H1 (cell line): Measurements from ENCODE around the gene NUPR1. TPM values are rescaled to one million over a fixed set of nuclear protein-coding genes. Genes with fewer than 3 reads are reported as not detected.

ENCODE experiments used
- CTCF ChIA-PET: fragments of 300-600 bp; sonication (Branson Sonifier 250); formaldehyde crosslinking; loops from one replicate; lab custom pipeline; 2021; ENCODE audit not compliant: partially characterized antibody; lab: Charles Lee
- POLR2A ChIA-PET: fragments of 300-600 bp; sonication (Branson Sonifier 250); formaldehyde crosslinking; loops from one replicate; lab custom pipeline; 2021; ENCODE audit warnings: inconsistent platforms; ENCODE audit not compliant: partially characterized antibody; lab: Charles Lee
- DNase-seq, 2 experiments: peaks; one replicate each; pipeline versions ENCODE4 v3.0.0 to v3.0.0-alpha.2; 2010 to 2022; ENCODE audit warnings: low spot score in 2 of 2, low read depth in 1 of 2, mixed read lengths in 1 of 2
- FAIRE-seq: peaks from 2 replicates; lab custom pipeline; 2011; peaks lifted over from hg19 to GRCh38; lab: Jason Lieb, UNC
- H2AFZ ChIP-seq: 2 replicates; pipeline ENCODE4 v1.8.1; 2012; ENCODE audit warnings: low read length, inconsistent platforms
- H2AK5ac ChIP-seq: 2 replicates; pipeline ENCODE4 v1.6.1; 2013; ENCODE audit warnings: low read depth, low read length
- H2BK120ac ChIP-seq: replicated peaks from 2 replicates; pipeline ENCODE3; 2013; ENCODE audit warnings: low read depth, low read length, inconsistent platforms
- H2BK12ac ChIP-seq: 2 replicates; pipeline ENCODE4 v1.6.1; 2013; ENCODE audit warnings: low read depth, low read length
- H2BK15ac ChIP-seq: 2 replicates; pipeline ENCODE4 v1.6.1; 2013; ENCODE audit warnings: low read length
- H2BK20ac ChIP-seq: 2 replicates; pipeline ENCODE4 v1.6.1; 2013; ENCODE audit warnings: low read length
- H2BK5ac ChIP-seq: 2 replicates; pipeline ENCODE4 v1.6.1; 2013; ENCODE audit warnings: low read depth, low read length
- H3K14ac ChIP-seq: 2 replicates; pipeline ENCODE4 v1.6.1; 2013; ENCODE audit warnings: inconsistent platforms; ENCODE audit not compliant: insufficient read length
- H3K18ac ChIP-seq: 2 replicates; pipeline ENCODE4 v1.6.1; 2013; ENCODE audit warnings: low read length; ENCODE audit errors: extremely low read depth
- H3K23ac ChIP-seq: 2 replicates; pipeline ENCODE4 v1.6.1; 2013; ENCODE audit warnings: inconsistent platforms; ENCODE audit not compliant: insufficient read length
- H3K23me2 ChIP-seq: 2 replicates; pipeline ENCODE4 v1.6.1; 2013; ENCODE audit warnings: low read depth, low read length
- H3K27ac ChIP-seq: 2 replicates; pipeline ENCODE4 v1.6.1; 2011; ENCODE audit warnings: low read depth, low read length, inconsistent platforms
- H3K27me3 ChIP-seq, 4 experiments: replicated peaks in 1 of 4; 1 replicate in 1 of 4; 2 replicates in 3 of 4; pipeline versions ENCODE4 v1.6.1 to v1.8.1; 2011 to 2013; ENCODE audit warnings: low read length in 3 of 4, mild to moderate bottlenecking in 3 of 4, inconsistent platforms in 2 of 4, mixed read lengths in 2 of 4, moderate library complexity in 1 of 4; ENCODE audit not compliant: control insufficient read depth in 3 of 4, insufficient read depth in 3 of 4; ENCODE audit errors: extremely low read depth in 1 of 4
- H3K36me3 ChIP-seq, 4 experiments: 2 replicates each; pipeline versions ENCODE4 v1.6.1 to v1.8.1; 2011 to 2013; ENCODE audit warnings: mild to moderate bottlenecking in 4 of 4, low read length in 3 of 4, moderate library complexity in 2 of 4, control low read depth in 1 of 4, inconsistent platforms in 1 of 4; ENCODE audit not compliant: insufficient read depth in 4 of 4, control insufficient read depth in 2 of 4
- H3K4ac ChIP-seq: replicated peaks from 2 replicates; pipeline ENCODE3; 2013; ENCODE audit warnings: low read length, low read depth, mixed read lengths, inconsistent platforms; ENCODE audit not compliant: insufficient read length
- H3K4me1 ChIP-seq, 4 experiments: replicated peaks in 1 of 4; 1 replicate in 1 of 4; 2 replicates in 3 of 4; pipeline versions ENCODE4 v1.6.1 to v1.8.1; 2011 to 2013; ENCODE audit warnings: low read length in 3 of 4, inconsistent platforms in 2 of 4, mixed read lengths in 1 of 4; ENCODE audit not compliant: insufficient read depth in 4 of 4, control insufficient read depth in 3 of 4
- H3K4me2 ChIP-seq, 2 experiments: 2 replicates each; pipeline versions ENCODE4 v1.6.1 to v1.8.1; 2011 to 2013; ENCODE audit warnings: low read depth in 2 of 2, low read length in 2 of 2, control low read depth in 1 of 2, inconsistent platforms in 1 of 2, mild to moderate bottlenecking in 1 of 2; ENCODE audit not compliant: insufficient read depth in 1 of 2
- H3K4me3 ChIP-seq, 4 experiments: fragments of 200-600, 300-600 bp in 1 of 4; sonication (generic), shearing (Covaris generic), sonication (Bioruptor Twin) in 1 of 4; 2 replicates each; pipeline versions ENCODE4 v1.5.1 to v1.8.1; 2011 to 2016; ENCODE audit warnings: low read length in 4 of 4, low read depth in 3 of 4, control low read depth in 2 of 4, inconsistent platforms in 2 of 4, mild to moderate bottlenecking in 2 of 4, mixed read lengths in 1 of 4, moderate library complexity in 1 of 4; ENCODE audit not compliant: insufficient read depth in 2 of 4; ENCODE audit errors: extremely low read depth in 1 of 4
- H3K56ac ChIP-seq: replicated peaks from 2 replicates; pipeline ENCODE3; 2013; ENCODE audit warnings: low read depth, mild to moderate bottlenecking, mixed read lengths, low read length, inconsistent platforms; ENCODE audit not compliant: insufficient read length
- H3K79me1 ChIP-seq: 2 replicates; pipeline ENCODE4 v1.6.1; 2013; ENCODE audit warnings: low read depth, low read length, control low read depth
- H3K79me2 ChIP-seq, 2 experiments: 2 replicates each; pipeline versions ENCODE4 v1.6.1 to v1.8.1; 2012 to 2013; ENCODE audit warnings: low read length in 2 of 2, mild to moderate bottlenecking in 2 of 2, inconsistent platforms in 1 of 2; ENCODE audit not compliant: insufficient read depth in 2 of 2, control insufficient read depth in 1 of 2
- H3K9ac ChIP-seq, 4 experiments: replicated peaks in 1 of 4; 1 replicate in 1 of 4; 2 replicates in 3 of 4; pipeline versions ENCODE4 v1.6.1 to v1.8.1; 2011 to 2013; ENCODE audit warnings: low read depth in 3 of 4, low read length in 3 of 4, control low read depth in 2 of 4, mild to moderate bottlenecking in 2 of 4, moderate library complexity in 2 of 4, inconsistent platforms in 1 of 4; ENCODE audit errors: extremely low read depth in 1 of 4
- H3K9me3 ChIP-seq, 2 experiments: 2 replicates each; pipeline versions ENCODE4 v1.6.1 to v1.8.1; 2012 to 2013; ENCODE audit warnings: mild to moderate bottlenecking in 2 of 2, moderate library complexity in 2 of 2, control low read depth in 1 of 2, inconsistent platforms in 1 of 2, low read depth in 1 of 2, low read length in 1 of 2, mixed read lengths in 1 of 2; ENCODE audit not compliant: insufficient read depth in 2 of 2
- H4K20me1 ChIP-seq, 2 experiments: replicated peaks in 1 of 2; 2 replicates each; pipeline versions ENCODE3 to v1.8.1; 2011 to 2013; ENCODE audit warnings: inconsistent platforms in 2 of 2, low read length in 2 of 2, mild to moderate bottlenecking in 1 of 2; ENCODE audit not compliant: insufficient read depth in 2 of 2, control insufficient read depth in 1 of 2
- H4K5ac ChIP-seq: 2 replicates; pipeline ENCODE4 v1.6.1; 2013; ENCODE audit warnings: low read length, low read depth, mixed read lengths, inconsistent platforms; ENCODE audit not compliant: insufficient read length
- H4K8ac ChIP-seq: 2 replicates; pipeline ENCODE4 v1.8.0; 2013; ENCODE audit warnings: mild to moderate bottlenecking, moderate library complexity, low read length, inconsistent platforms; ENCODE audit not compliant: insufficient read depth; ENCODE audit errors: extremely low read depth
- H4K91ac ChIP-seq: replicated peaks from 2 replicates; pipeline ENCODE3; 2013; ENCODE audit warnings: low read length, mixed read lengths, inconsistent platforms; ENCODE audit not compliant: insufficient read length
- CBX5 ChIP-seq: fragments of 300-800, 300-1000 bp; sonication (generic); IDR thresholded peaks from 2 replicates; pipeline ENCODE4 v1.7.1; 2016; ENCODE audit warnings: antibody characterized with exemption, low read length, low read depth
- CEBPB ChIP-seq: IDR thresholded peaks from 2 replicates; pipeline ENCODE4 v1.6.1; 2012; ENCODE audit warnings: low read depth, low read length
- HDAC2 ChIP-seq, 2 experiments: fragments of 300-600 bp in 1 of 2; sonication (generic) in 1 of 2; IDR thresholded peaks; 2 replicates each; pipeline ENCODE4 v1.6.1; 2011 to 2012; ENCODE audit warnings: low read depth in 2 of 2, low read length in 2 of 2, mild to moderate bottlenecking in 2 of 2, moderate library complexity in 2 of 2, borderline replicate concordance in 1 of 2, inconsistent platforms in 1 of 2
- KDM1A ChIP-seq: fragments of 200-600, 300-600 bp; sonication (generic); IDR thresholded peaks from 2 replicates; pipeline ENCODE4 v1.7.1; 2016; ENCODE audit warnings: mild to moderate bottlenecking, low read length, borderline replicate concordance
- MAFK ChIP-seq: IDR thresholded peaks from 2 replicates; pipeline ENCODE4 v1.6.1; 2012; ENCODE audit warnings: low read depth, mild to moderate bottlenecking, improper control_type of control experiment, low read length
- SP1 ChIP-seq: IDR thresholded peaks from 2 replicates; pipeline ENCODE4 v1.6.1; 2011; ENCODE audit warnings: low read depth, low read length
- SP2 ChIP-seq: IDR thresholded peaks from 2 replicates; pipeline ENCODE4 v1.6.1; 2012; ENCODE audit warnings: mild to moderate bottlenecking, low read length, inconsistent platforms
- SRF ChIP-seq: IDR thresholded peaks from 2 replicates; pipeline ENCODE4 v1.6.1; 2011; ENCODE audit warnings: mild to moderate bottlenecking, low read depth, low read length, moderate library complexity
- WGBS, 2 experiments: shearing (Covaris generic) in 1 of 2; methylation state at CpG; one replicate each; pipeline versions ENCODE4 v1.1.6 to v1.1.7; 2013 to 2015; ENCODE audit warnings: low lambda C conversion rate in 2 of 2, mixed read lengths in 2 of 2, inconsistent platforms in 1 of 2, low coverage in 1 of 2, missing lambda C conversion rate in 1 of 2; ENCODE audit not compliant: insufficient replicate concordance in 2 of 2, insufficient coverage in 1 of 2, insufficient read length in 1 of 2; ENCODE audit errors: extremely low coverage in 1 of 2, missing lambda C conversion rate in 1 of 2; 5-methylcytosine and 5-hydroxymethylcytosine counted together
- polyA plus RNA-seq, 7 experiments: library from polyadenylated mRNA; depleted of rRNA in 3 of 7; stranded (reverse) in 5 of 7; unstranded in 2 of 7; fragments of >200 nt in 5 of 7; fragments of 200-250 nt in 2 of 7; gene quantifications; 1 replicate in 5 of 7; 2 replicates in 1 of 7; 4 replicates in 1 of 7; pipeline versions ENCODE4 v1.2.1 to v1.2.3, GENCODE V29; 2011 to 2013; ENCODE audit warnings: missing spikeins in 2 of 7, mixed read lengths in 2 of 7
- total RNA-seq: library from RNA; stranded (reverse); fragmentation: NEBNext Ultra II Directional; extraction: Animal tissue kit (Norgen Biotek cat#: 25700); gene quantifications from 2 replicates; pipeline ENCODE4 v1.2.1, GENCODE V29; 2021
- TF ChIP-seq, protein P1 (sequence below): IDR thresholded peaks from 2 replicates; pipeline ENCODE4 v1.6.1; 2011; ENCODE audit warnings: low read length, improper control_type of control experiment

Gene NUPR1
- total and polyA plus RNA-seq, 2 of the 8 experiments (the other 6 are each of a cell fraction or from before 2014, with no cell fraction given) = 0.17 to 0.20 TPM

DNA sequence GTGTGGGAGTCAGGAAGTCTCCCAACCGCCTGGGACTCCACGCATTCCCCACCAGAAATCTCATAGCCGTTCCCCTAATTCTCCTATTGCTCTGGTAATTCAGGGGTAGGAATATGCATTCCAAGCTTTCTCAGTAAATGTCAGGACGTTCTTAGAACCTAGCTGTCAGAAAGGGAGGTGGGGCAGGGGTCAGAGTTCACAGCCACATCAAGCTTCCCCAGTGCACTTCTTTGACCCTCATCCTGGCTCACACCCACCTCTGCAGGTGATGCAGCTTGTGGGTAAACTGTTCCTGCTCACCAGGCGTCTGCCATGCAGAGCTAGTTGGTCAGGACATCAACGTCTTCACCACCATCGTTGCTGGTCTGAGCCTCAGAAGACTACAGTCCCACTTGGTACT, 18.1 kb downstream of the NUPR1 start:
- Histone ChIP-seq H3K4me3 (no peak overlapping the region), H3K9me3 (no peaks in the 10 kb centered on the region), H3K18ac (no peak overlapping the region), H3K4me2 (no peak overlapping the region), H3K4me1 (no peaks in the 10 kb centered on the region), H3K79me1 (no peaks in the 10 kb centered on the region), H3K36me3 (no peaks in the 10 kb centered on the region), H4K8ac (no peak overlapping the region), H4K91ac (no peak overlapping the region), H3K23ac (no peak overlapping the region), H3K9ac (no peak overlapping the region), H3K79me2 (no peaks in the 10 kb centered on the region), H3K4ac (no peak overlapping the region), H2BK15ac (no peak overlapping the region), H2AFZ (no peak overlapping the region), H2BK120ac (no peak overlapping the region), H4K20me1 (no peaks in the 10 kb centered on the region), H2BK12ac (no peak overlapping the region), H2AK5ac (no peak overlapping the region), H3K27me3 (no peaks in the 10 kb centered on the region), H3K27ac (no peak overlapping the region), H4K5ac (no peak overlapping the region), H2BK20ac (no peak overlapping the region), H3K23me2 (no peaks in the 10 kb centered on the region), H2BK5ac (no peak overlapping the region), H3K14ac (no peak overlapping the region), H3K56ac (no peak overlapping the region)
- FAIRE-seq (no peak), DNase-seq (no peak)
- TF ChIP-seq HDAC2 (IDR thresholded peaks at IDR 0.05; ENCODE audit: borderline replicate concordance in 1 of 2, low read depth in 2 of 2, low read length in 2 of 2) = no peak
- no peak for TF ChIP-seq SP2
- TF ChIP-seq KDM1A = no peak
- no peak for TF ChIP-seq CEBPB
- TF ChIP-seq SP1 = no peak
- no peak for TF ChIP-seq CBX5
- TF ChIP-seq, protein P1, sequence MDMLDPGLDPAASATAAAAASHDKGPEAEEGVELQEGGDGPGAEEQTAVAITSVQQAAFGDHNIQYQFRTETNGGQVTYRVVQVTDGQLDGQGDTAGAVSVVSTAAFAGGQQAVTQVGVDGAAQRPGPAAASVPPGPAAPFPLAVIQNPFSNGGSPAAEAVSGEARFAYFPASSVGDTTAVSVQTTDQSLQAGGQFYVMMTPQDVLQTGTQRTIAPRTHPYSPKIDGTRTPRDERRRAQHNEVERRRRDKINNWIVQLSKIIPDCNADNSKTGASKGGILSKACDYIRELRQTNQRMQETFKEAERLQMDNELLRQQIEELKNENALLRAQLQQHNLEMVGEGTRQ = no peak
- TF ChIP-seq SRF = no peak
- TF ChIP-seq MAFK = no peak
- ChIA-PET CTCF (interaction anchor here (0.6 kb wide), 1 partner anchor 243 kb away, joined by 3 read pairs; no protein-coding TSS in a partner anchor), POLR2A (no interaction called here)
- 83% methylated on average over 7 of the region's 7 CpGs; no CpG with 5 or more reads in 1 of the 2 experiments for WGBS, 2 experiments
